GM18526 (cell line): ENCODE measurements around the gene EIF4E1B.

Source experiments
- POLR2A ChIP-seq: IDR thresholded peaks from 3 replicates; pipeline ENCODE4 v1.6.1; 2011; ENCODE audit not compliant: insufficient read length; ENCODE audit errors: extremely low read depth

The EIF4E1B gene

DNA sequence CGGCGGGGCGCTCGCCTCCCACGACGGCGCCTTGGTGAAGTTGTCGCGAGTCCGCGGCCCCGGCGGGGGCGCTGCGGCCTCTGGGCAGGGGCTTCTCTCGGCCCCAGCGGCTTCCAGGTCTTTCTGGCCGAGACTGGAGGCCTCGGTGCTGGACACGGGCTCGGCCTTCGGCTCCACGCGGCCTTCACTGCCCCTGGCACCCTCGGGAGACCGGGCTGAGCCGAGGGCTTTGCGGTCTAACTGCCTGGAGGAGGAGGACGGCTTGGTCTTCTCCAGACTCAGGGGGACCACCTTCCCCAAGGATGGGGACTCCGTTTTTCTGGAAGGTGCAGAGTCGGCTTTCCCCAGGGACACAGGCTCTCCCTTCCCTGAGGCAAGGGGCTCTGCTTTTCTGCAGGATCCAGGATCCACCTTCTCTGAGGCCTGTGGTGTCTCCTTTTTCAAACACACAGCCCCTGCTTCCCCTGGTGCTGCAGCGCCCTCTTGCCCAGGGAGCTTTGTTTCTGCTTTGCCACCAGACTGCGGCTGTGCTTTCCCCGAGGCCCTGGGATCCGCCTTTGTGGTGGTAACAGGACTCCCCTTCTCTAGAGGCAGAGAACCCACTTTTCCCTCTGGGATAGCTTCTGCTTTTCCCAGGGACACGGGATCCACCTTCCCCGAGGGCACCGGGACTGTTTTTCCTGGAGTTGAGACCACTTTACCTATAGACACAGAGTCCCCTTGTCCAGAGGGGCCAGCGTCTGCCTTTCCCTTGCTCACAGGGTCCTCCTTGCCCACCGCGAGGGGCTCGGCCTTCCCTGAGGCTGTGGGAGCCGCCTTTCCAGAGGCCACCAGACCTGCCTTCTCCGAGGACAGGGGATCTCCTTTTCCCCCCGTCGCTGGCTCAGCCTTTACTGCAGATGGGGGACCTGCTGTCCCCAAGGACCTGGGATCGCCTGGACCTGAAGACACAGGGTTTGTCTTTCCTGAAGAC is 32.8 kb upstream of the EIF4E1B start:
- no peak for TF ChIP-seq POLR2A

- no peak for TF ChIP-seq POLR2A
Measured at GRCh38 chr5:176601901-176602482, 28.5 kb upstream of the EIF4E1B start.

DNA sequence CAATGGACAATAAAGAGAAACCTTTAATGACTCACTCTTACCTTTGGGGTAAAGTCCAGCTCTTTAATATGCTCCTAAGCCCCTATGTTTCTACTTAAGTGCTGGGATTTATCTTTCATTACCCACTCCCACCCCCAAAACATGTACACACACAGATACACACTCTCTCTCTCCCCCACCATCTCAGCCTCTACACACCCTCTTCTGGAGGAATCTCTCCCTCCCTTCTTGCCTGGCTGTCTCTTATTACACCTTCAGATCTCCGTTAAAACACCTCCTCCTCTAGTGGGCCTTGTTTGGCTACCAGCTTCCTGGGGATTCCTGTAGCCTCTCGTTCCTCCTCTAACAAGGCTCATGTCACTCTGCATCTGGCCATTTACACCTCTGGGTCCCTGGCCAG is 27.4 kb upstream of the EIF4E1B start:
- TF ChIP-seq POLR2A: no peak

- TF ChIP-seq POLR2A: no peak
Measured at GRCh38 chr5:176606032-176606431, 24.4 kb upstream of the EIF4E1B start.

DNA sequence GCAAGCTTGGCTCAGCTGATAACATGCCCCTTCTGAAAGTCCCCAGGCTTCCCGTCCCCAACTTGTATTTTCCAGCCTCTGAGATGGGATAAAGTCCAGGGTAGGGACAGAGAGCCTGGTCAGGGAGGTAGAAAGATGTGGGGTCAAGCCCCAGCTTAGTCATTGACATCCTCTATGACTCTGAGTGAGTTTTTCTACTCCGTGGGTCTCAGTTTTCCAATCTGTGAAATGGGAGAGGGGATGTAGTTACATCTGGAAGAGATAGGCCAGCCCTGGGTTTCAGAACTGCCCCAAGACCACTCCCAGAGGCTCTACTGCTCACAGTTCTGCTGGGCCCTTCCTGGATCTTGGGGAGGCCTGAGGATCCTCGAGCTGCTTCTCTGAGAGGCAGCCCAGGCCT is 23.6 kb upstream of the EIF4E1B start:
- no peak for TF ChIP-seq POLR2A

DNA sequence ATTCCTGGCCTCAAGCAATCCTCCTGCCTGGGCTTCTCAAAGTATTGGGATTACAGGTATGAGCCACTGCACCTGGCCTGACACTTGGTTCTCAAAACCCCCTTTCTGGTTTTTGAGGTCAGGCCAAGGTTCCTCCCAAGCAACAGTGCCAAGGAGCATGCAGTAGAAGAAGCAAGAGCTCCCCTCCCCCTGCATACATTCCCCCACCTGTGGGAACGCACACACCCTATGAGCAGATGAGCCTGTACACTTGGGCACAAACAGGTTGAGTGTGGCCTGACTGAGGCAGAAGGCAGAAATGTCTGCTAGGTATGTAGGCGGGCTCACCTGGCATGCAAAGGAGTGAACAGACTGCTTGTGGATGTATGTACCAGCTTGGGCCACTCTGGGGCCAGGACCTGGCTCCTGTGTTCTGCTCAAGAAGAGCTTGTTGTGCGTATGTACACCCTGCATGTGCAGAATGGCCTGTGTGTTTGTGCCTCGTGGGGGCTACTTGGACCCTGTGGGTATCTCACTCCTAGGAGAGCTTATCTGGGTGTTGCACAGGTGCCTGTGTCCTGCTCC is 22.3 kb upstream of the EIF4E1B start:
- no peak for TF ChIP-seq POLR2A

DNA sequence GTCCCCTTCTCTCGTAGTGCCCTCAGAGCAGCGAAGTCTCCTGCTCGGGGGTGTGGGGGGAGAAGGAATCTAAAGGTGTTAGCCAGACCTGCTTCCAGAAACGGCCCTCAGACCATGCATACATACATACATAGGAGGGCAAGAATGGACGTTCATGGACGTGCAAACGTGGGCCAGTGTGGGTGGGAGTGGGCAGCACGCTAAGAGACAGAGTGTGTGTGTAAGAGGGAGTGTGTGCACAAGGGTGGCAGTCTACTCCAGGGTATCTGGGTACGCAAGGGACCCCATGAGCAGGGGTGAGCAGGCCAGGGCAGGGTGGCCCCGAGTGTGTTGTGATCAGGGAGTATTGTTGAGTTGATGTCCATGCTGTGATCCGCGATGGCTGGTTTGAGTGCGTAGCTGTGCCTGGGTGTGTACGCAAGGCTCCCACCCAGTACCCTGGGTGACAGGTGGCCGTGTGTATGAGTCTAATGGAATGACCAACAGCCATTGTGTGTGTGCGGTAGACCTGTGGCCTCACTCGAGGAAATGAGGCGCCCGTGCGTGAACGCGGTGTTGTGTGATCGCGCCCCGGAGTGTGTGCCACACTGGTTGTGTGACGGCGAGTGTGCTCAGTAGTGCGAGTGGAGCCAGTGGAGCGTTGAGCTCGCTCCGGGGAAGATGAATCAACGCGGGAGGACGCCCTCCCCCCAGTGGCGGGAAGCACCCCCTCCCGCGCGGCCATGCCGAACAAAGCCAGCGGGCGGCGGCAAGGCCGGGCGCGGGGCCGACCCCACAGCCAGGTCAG is 21.3 kb upstream of the EIF4E1B start:
- TF ChIP-seq POLR2A: no peak

GRCh38 chr5:176609724-176610434 is 20.6 kb upstream of the EIF4E1B start, which contains the start of gene GPRIN1:
Gene GPRIN1 (minus strand): TSS chr5:176610156. CDS start chr5:176599834, 10,322 bp downstream.
- TF ChIP-seq POLR2A: no peak

GRCh38 chr5:176610435-176610773 is 20.1 kb upstream of the EIF4E1B start:
- no peak for TF ChIP-seq POLR2A

DNA sequence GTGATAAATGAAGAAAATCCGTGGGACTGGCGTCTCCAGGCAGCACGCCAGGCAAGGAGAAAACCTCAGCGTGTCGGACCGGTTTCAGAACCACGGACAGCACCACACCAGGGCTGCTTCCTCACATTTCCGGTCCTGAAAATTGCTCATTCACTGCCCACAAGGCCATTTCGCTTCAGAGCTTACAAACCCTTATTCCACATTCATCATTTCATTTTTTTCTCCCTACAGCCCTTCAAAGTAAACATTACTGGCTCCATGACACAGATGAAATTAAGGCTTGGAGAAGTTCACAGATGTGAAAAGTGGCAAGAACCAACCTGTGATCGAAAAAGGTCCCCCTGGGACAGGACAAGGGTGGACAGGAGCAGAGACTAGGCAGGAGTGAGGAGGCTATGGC is 19.0 kb upstream of the EIF4E1B start:
- no peak for TF ChIP-seq POLR2A

DNA sequence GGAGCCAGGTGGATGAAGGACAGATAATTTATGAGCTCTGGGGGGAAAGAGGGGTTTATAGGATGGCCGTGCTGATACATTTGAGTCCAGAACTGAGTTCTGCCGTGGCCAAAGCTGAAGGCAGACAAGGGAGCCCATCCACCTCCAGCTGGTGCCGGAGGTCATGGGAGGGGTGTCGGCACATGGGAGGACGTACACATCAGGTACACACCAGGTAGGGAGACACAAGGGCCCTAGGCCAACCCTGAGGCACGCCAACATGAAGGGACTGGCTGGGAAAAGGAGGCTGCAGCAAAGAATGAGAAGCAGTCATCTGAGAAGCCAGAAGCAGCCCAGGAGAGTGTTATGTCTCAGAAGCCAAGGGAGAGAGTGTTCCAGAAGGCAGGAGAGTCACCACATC is 18.5 kb upstream of the EIF4E1B start:
- TF ChIP-seq POLR2A: no peak

- TF ChIP-seq POLR2A: no peak
Measured at GRCh38 chr5:176612855-176613254, 17.6 kb upstream of the EIF4E1B start.

GRCh38 chr5:176614805-176615478 is 15.5 kb upstream of the EIF4E1B start:
- no peak for TF ChIP-seq POLR2A

GRCh38 chr5:176616511-176616910 is 14.0 kb upstream of the EIF4E1B start:
- TF ChIP-seq POLR2A: no peak
